HG03442 (cell line): ENCODE measurements around the gene SMYD4.
"Not testable (repeated sequence)": the region's sequence is repeated elsewhere in the genome, so short reads cannot be mapped to it uniquely, and the experiment has no call there.

ENCODE experiments used
- ATAC-seq: cut with Tn5 transposase; IDR thresholded peaks from one replicate; pipeline ENCODE4 v1.9.1; 2021; ENCODE audit warnings: mild to moderate bottlenecking, moderate library complexity; ENCODE audit not compliant: unreplicated experiment

The SMYD4 gene

DNA sequence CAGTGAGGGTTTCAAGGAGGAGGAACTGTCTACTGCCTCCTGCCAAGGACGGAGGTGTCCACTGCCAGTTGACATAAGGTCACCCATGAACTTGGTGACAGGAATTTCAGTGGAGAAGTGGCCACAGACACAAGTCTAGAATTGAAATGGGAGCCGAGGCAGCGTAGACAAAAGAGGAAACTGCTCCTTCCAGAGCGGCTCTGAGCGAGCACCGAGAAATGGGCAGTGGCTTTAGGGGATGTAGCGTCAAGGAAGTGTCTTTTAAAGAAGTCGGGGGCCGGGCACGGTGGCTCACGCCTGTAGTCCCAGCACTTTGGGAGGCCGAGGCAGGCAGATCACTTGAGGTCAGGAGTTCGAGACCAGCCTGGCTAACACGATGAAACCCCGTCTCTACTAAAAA, 70.9 kb downstream of the SMYD4 start:
- ATAC-seq: no peak

DNA sequence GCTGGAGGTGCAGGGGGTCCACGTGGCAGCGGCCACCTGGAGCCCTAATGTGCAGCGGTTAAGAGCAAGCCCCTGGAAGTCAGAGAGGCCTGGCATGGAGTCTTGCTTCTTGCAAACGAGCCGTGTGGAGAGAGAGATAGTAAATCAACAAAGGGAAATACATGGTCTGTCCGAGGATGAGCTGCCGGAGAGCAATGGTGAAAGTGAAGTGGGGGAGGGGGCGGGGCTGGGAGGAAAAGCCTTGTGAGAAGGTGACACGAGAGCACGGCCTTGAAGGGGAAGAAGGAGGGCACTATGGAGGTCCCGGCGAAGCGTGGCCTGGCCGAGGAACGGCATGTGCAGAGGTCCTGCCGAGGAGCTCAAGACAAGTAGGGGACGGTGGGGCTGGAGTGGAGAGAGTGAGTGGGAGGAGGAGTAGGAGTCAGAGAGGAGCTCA, 73.9 kb downstream of the SMYD4 start:
- ATAC-seq: no peak

DNA sequence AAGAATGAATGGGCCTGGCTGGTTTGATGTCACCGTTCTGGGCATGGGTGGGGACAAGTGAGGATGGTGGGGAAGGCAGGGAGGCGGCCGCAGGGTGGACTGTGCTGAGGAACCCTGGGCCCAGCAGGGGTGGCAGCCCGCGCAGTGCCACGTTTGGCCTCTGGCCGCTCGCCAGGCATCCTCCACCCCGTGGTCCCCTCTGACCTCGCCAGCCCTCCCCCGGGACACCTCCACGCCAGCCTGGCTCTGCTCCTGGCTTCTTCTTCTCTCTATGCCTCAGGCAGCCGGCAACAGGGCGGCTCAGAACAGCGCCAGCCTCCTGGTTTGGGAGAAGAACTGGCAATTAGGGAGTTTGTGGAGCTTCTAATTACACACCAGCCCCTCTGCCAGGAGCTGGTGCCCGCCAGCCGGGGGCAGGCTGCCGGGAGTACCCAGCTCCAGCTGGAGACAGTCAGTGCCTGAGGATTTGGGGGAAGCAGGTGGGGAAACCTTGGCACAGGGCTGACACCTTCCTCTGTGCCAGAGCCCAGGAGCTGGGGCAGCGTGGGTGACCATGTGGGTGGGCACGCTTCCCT, 74.4 kb downstream of the SMYD4 start:
- no peak for ATAC-seq

DNA sequence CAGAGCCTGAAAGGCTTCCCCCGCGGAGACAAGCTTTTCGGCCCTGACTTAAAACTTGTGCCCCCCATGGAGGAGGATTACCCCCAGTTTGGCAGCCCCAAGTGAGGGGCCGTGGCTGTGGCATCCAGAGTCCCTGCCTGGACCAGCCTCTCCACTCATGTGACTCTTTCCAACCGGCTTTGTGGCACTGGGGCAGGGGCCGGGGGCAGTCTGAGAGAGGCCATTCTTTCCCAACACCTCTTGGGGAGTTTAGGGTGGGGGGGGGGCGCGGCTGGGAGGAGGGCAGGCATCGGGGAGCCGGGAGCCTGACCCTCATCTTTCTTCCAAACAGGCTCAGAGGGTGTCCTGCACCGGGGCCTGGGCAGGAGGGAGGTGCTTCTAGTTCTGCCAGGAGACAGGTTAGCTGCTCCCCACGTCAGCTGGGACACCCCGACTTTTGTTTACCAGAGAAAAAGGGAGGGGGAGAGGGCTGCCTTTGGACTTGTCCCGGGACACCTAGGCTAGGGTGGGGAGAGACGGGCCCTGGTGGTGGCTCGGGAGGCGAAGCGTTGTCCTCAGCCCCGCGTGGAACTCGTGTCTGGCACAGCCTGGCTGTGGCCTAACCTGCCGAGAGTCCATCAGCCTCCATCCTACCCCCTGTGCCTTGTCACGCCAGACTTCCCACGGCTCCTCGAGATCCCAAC, 75.1 kb downstream of the SMYD4 start:
- no peak for ATAC-seq

DNA sequence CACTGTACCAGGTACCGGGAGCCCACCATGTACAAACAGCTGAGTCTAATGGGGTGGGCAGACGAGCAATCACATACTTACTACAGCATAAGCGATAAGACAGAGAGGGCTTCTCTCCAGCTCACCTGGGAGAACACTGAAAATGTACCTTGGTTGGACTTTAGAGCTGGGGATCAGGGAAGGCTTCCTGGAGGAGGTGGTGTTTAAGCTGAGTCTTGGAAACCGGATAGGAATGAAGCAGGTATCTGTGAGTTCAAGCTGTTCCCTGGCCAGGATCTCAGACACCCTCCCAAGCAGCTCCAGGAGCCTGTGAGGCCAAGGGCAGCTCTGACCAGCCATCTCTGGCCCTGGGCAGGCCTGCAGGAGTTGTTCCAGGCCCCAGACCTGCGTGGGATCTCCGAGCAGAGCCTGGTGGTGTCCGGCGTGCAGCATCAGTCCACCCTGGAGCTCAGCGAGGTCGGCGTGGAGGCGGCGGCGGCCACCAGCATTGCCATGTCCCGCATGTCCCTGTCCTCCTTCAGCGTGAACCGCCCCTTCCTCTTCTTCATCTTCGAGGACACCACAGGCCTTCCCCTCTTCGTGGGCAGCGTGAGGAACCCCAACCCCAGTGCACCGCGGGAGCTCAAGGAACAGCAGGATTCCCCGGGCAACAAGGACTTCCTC, 75.8 kb downstream of the SMYD4 start:
- ATAC-seq: no peak

DNA sequence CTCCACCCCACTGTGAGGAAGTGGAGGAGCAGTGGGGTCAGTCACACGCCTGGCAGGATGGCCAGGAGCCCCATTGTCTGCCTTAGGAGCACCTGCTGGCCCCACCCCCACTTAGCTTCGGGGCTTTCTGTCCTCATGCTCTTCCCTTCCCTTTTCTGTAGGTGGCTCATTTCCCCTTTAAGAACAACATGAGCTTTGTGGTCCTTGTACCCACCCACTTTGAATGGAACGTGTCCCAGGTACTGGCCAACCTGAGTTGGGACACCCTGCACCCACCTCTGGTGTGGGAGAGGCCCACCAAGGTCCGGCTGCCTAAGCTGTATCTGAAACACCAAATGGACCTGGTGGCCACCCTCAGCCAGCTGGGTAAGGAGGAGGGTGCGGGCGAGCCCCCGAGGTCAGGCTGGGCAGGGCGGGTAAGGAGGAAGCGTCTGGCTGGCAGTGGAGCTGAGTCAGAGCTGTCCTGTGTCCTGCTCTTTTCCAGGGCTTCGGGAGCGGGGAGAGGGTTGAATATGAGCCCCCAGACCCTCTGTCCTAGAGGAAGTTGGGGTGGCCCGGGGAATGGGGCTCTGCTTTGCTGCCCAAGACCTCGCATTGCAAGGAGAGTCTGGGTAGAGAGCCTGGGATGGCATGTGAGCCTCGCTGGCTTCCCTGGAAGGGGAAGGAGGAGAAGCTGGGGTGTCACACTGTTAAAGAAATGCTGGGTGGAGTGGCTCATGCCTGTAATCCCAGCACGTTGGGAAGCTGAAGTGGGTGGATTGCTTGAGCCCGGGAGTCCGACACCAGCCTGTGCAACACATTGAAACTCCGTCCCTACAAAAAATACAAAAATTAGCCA, 77.1 kb downstream of the SMYD4 start:
- ATAC-seq: no peak

DNA sequence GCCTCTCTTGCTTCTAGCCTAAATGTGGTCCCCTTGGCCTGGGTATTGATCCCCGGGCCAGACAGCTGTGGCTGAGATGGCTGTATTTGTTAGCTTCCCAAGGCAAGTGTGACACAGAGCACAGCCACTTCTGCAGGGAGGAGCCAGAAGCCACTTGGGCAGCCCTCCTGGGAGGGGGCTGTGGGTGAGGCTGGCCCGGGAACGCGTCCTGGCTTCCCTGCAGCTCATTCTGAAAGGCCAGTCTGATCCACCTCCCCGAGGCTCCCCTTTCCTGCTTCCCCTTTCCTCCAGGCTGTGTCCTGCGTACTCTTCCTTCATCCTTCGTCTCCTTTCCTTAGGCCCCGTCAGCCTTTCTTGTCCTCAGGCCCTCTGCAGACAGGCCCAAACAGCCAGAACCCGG, 79.1 kb downstream of the SMYD4 start:
- no peak for ATAC-seq

DNA sequence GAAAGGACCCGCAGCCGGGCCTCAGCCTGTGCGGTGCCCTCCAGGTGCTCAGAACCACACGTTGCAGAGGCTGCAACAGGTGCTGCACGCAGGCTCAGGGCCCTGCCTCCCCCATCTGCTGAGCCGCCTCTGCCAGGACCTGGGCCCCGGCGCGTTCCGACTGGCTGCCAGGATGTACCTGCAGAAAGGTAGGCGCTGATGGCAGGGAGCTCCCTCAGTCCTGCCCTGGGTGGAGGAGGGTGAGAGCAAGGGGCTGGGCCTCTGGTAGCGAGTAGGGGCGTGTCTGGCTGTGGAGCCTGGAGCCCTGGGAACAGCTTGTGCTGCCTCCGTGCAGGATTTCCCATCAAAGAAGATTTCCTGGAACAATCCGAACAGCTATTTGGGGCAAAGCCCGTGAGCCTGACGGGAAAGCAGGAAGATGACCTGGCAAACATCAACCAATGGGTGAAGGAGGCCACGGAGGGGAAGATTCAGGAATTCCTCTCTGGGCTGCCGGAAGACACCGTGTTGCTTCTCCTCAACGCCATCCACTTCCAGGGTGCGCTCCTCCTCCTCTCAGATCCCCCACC, 82.6 kb downstream of the SMYD4 start:
- no peak for ATAC-seq

DNA sequence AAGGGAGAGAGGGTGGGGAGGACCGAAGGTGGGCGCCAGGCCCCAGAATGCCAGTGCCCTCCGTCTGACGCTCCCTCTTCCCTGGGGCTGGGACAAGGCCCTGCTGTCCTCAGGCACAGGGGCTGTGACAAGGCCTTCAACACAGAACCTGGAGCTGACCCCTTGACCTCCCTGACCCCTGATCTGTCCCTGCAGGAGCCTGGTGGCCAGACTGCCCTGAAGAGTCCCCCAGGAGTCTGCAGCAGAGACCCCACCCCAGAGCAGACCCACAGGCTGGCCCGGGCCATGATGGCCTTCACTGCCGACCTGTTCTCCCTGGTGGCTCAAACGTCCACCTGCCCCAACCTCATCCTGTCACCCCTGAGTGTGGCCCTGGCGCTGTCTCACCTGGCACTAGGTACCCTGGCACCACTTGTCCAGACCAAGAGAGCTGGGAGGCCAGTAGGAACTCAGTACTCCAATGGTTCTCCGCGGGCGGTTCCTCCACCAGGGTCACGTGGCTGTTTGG, 84.1 kb downstream of the SMYD4 start:
- no peak for ATAC-seq

DNA sequence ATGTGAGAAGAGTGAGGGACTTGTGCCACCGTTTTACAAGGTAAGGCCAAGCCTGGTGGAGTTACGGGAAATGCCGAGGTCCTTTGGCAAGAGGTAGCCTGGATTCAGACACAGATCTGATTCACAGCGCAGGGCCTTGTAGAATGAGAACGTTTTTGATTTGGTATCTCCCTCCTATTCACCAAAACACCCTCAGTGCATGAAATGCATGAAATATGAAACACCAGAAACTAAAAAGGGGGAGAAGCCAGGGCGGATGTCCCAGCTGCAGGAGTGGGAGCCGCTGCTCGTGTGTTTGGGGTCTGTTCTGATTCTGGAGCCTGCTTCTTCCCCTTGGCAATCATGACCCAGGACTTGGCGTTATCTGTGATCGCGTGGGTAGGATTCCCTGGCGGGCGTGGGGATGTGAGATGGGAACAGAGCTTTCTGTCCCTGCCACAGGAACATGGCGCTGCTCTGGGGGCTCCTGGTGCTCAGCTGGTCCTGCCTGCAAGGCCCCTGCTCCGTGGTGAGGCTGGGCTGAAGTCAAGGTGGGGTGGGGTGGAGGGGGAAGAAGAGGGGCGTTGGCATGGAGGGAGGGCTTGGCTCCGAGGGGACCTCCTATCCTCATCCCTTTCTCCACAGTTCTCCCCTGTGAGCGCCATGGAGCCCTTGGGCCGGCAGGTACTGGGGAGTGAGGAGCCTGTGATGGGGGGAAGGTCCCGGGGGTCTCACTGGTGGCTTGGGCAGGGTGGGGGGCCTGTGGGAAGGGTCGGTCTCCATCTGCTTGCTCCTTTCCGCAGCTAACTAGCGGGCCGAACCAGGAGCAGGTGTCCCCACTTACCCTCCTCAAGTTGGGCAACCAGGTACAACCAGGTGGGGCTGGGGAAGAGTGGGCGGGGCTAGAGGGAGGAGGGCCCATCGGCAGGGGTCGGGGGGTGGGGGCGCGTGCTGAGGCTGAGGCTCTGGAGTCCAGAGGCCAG, 84.9 kb downstream of the SMYD4 start:
- ATAC-seq: no peak

DNA sequence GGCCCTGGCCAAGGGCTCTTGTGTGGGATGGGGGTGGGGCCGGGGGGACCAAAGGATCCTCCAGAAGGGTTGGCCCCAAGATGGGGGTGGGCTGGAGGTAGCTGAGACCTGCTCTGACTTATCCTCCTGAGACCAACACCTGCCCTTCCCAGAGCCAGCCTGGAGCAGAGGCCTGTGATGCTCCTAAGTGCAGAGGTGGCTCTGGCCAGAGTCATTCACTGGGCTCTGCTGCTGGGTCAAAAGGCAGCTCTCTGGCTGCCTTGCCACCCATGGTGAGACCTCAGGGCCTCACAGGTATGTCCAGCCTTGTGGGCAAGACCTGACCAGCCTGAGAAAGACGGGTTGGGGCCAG, 86.6 kb downstream of the SMYD4 start:
- no peak for ATAC-seq

DNA sequence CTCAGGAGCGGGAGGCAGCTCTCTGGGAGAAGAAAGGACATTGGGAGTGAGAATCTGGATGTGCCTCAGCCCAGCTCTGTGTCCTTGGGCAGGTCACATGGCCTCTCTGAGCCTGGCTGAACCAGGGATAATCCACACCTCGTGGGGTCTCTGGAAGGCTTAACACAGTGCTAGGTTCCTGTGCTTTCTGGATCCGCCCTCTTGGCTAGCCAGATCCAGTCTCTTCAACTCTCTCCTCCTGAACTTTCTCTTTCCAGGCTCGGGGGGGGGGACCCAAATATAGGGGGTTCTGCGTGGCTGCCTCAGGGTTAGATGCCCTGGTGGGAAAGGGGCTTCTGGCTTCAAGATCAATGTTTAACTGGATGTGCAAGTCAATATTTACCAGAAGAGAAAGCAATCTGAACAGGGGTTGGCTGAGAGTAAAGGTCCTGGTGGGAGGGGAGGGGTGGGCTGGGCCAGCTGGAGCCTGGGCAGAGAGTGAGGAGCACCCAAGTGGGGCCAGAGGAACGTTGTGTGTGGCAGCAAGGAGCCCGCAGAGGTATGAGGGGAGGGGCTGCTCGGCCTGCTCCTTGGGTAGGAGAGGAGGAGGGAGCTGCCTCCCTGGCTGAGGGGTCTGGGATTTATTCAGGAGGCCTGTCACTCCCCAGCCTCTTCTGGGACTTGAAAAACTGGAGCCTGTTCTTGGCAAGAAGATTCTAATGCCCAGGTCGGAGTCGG, 87.2 kb downstream of the SMYD4 start, which contains the start of gene SERPINF2:
TSS of gene SERPINF2 (plus strand) at position 501 of the 717 bp plus-strand sequence. CDS start 2,125 bp downstream, outside the sequence.
- ATAC-seq: no peak

DNA sequence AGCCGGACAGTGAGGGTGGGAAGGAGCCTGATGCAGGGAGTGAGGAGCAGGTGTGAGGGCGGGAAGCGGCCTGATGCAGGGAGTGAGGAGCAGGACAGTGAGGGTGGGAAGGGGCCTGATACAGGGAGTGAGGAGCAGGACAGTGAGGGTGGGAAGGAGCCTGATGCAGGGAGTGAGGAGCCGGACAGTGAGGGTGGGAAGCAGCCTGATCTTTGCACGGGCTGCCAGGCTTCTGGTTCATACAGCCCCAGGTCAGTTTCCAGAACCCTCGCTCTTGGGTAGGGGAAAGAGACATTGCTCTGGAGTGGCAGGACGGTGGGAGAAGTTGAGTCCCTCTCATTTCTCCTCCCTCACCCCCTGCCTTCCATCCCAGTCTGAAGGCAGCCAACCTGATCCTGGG, 87.8 kb downstream of the SMYD4 start:
- ATAC-seq: not testable (repeated sequence)

DNA sequence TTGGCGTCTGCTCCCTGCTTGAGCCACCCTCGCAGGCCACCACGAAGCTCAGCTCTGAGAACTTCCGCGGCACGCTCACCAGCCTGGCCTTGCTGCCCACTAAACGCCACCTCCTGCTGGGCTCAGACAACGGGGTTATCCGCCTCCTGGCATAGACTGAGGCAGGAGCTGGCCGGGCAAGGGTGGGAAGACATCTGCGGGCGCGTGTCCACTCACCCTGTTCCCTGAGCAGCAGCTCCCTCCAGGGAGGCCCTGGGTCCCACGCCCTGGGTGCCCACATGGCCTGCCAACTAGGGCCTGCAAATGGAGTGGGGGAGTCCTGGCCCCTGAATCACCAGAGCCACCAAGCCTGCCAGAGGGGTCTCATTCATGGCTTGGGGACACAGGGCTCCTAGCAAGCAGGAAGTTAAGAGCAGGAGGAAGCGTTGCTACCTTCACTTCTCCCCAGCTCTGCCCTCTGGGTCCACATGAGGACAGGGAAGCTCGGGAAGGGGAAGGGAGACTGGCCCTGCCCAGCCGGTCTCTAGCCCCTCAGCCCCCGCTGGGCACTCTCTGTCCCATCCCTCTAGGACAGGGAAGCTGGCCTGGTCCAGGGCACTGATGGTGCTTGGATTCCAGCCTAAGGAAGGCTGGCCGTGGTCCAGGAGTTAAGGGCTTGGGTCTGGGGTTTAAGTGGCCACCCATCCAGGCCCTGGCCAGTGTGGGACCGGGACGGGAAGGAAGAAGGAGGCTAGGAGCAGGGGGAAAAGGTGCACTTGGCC, 92.0 kb downstream of the SMYD4 start:
- no peak for ATAC-seq

DNA sequence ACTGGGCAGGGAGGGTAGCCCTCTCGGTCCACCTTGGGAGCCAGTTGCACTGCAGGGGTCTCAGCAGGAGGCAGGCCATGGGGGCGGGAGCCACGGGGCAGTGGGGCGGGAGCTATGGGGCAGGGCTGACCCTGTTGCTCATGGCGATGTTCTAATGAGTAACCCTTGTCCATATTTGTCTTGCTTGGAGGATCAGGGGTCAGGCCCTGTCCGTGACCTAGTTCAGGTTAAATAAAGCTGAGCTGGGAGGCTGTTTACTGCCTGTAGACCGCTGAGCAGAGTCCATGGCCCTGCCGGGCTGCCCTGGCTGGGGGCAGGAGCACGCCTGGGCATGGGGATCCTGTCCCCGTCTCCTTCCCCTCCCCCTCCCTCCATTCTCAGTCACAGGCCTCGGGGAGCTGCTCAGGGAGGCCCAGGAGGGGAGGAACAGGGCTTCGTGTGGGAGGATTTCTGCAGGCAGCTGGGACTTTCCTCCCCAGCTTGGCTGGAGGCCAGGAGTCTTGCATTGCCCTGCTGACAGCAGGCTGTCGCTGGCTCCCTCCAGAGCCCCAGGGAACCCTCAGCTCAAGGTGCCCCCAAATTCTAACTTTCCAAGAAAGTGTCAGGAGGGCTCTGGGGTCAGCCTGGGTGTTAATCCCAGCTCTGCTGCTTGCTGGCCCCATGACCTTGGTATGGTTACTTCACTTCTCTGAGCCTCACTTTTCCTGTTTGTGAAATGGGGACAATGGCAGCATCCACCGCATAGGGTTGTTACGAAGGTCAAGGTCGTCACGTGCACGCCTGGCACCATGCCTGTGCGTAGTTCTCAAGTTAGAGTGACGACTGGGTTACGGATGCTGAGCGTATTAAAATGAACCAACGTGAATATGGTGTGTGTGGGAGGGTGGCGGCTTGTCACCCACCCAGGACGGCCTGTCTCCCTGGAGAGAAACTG, 93.1 kb downstream of the SMYD4 start:
- no peak for ATAC-seq

DNA sequence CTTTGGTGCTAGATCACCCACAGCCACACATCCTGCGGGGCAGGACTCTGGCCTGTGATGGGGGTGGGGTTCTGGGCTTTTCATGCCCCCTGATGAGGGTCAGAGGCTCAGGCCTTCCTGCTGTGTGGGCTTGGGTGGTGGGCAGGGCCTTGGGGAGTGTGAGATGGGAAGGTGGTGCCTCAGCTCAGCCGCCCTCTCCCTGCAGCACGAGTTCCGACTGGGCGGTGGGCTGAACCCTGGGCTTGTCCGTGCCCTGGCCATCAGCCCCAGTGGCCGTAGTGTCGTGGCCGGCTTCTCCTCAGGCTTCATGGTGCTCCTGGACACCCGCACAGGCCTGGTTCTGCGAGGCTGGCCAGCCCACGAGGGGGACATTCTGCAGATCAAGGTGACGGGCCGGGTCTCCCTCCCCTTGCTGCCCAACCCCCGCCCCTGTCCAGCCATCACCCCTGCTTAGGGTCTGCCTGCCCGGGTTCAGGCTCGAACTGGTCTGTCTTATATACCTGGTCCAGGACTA, 93.8 kb downstream of the SMYD4 start:
- no peak for ATAC-seq

DNA sequence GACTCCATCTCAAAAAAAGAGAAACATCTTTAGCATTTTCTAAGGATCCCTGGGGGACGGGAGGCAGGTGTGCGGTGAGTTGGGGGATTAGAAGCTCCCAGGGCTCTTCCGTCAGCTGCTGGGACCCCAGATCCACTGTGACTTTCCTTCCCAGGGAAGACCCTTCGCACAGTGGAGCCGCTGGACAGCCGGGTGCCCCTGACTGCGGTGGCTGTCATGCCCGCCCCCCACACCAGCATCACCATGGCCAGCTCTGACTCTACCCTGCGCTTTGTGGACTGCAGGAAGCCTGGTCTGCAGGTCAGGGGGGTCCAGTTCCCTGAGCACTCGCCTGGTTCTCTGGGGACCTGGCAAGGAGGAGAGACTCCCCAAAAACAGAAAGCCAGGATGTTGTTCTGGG, 94.3 kb downstream of the SMYD4 start:
- no peak for ATAC-seq
